DND-41 (cell line): ENCODE data around the gene FSHR.

Experiments
- ATAC-seq: fragments of 200-7000 bp; cut with Tn5 transposase; 3 replicates; pipeline ENCODE4 v1.9.1; 2021; ENCODE audit warnings: low read depth; ENCODE audit not compliant: insufficient read depth
- DNase-seq: peaks from one replicate; pipeline ENCODE4 v3.0.0-alpha.2; 2020
- H2AFZ ChIP-seq: 2 replicates; pipeline ENCODE4 v1.6.0; 2012; ENCODE audit warnings: low read depth, low read length
- H3K27ac ChIP-seq: 2 replicates; pipeline ENCODE4 v1.5.1; 2012; ENCODE audit warnings: low read length, inconsistent platforms
- H3K27me3 ChIP-seq: fragments of 200-600 bp; sonication (generic); 2 replicates; pipeline ENCODE4 v1.6.0; 2012; ENCODE audit warnings: low read length, mild to moderate bottlenecking, inconsistent platforms; ENCODE audit not compliant: insufficient read depth, poor library complexity
- H3K36me3 ChIP-seq: 2 replicates; pipeline ENCODE4 v1.5.1; 2012; ENCODE audit warnings: low read length, inconsistent platforms; ENCODE audit not compliant: insufficient read depth
- H3K4me1 ChIP-seq: 2 replicates; pipeline ENCODE4 v1.5.1; 2012; ENCODE audit warnings: mild to moderate bottlenecking, low read length; ENCODE audit not compliant: insufficient read depth
- H3K4me2 ChIP-seq: 2 replicates; pipeline ENCODE4 v1.6.0; 2012; ENCODE audit warnings: mild to moderate bottlenecking, moderate library complexity, low read length, inconsistent platforms; ENCODE audit not compliant: insufficient read depth
- H3K4me3 ChIP-seq, 2 experiments: fragments of 200-600 bp in 1 of 2; shearing (Covaris generic) in 1 of 2; 2 replicates each; pipeline ENCODE4 v1.5.1; 2012 to 2016; ENCODE audit warnings: inconsistent platforms in 2 of 2, low read length in 2 of 2, mild to moderate bottlenecking in 2 of 2, low read depth in 1 of 2, moderate library complexity in 1 of 2
- H3K79me2 ChIP-seq: 2 replicates; pipeline ENCODE4 v1.6.0; 2012; ENCODE audit warnings: low read length, inconsistent platforms; ENCODE audit not compliant: insufficient read depth
- H3K9ac ChIP-seq: 2 replicates; pipeline ENCODE4 v1.6.0; 2012; ENCODE audit warnings: low read depth, mild to moderate bottlenecking, inconsistent platforms, low read length, moderate library complexity
- H3K9me3 ChIP-seq: 2 replicates; pipeline ENCODE4 v1.5.1; 2012; ENCODE audit warnings: low read length, moderate library complexity, mild to moderate bottlenecking, inconsistent platforms; ENCODE audit not compliant: insufficient read depth, severe bottlenecking
- H4K20me1 ChIP-seq: 2 replicates; pipeline ENCODE4 v1.6.0; 2012; ENCODE audit warnings: low read length; ENCODE audit not compliant: insufficient read depth
- EZH2 ChIP-seq: IDR thresholded peaks from 3 replicates; pipeline ENCODE4 v1.6.1; 2012; ENCODE audit warnings: borderline replicate concordance, low read depth, mild to moderate bottlenecking, moderate library complexity, low read length, inconsistent platforms; ENCODE audit not compliant: severe bottlenecking
- TF ChIP-seq, protein P1 (sequence below): IDR thresholded peaks from 2 replicates; pipeline ENCODE4 v1.5.1; 2012; ENCODE audit warnings: borderline replicate concordance, low read length, moderate library complexity, mild to moderate bottlenecking; ENCODE audit not compliant: poor library complexity, severe bottlenecking; ENCODE audit errors: extremely low read depth

The FSHR gene

DNA sequence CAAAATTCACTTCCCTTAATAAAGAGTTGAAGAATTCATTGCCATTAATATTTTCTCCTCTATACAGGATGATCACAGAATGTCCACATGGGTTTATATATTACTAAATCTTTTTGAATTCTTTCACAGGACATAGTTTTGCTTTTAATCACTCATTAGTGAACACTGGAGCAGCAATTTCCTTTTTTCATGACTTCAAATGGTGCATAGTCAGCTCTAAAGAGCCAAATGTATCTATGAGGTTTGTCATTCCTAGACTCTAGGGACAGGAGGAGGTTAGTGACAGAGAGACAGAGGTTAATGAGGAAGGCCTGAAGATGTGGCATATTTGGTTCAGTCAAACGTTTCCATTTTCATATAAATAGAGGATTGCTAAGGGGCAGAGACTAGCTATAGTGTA lies 111.8 kb downstream of the FSHR start:
- no peaks in the 10 kb centered on the region for H3K79me2 ChIP-seq
- no peaks in the 10 kb centered on the region for H3K4me1 ChIP-seq
- DNase-seq (no peak), ATAC-seq (no peak)
- no peak overlapping the region for H3K4me3 ChIP-seq
- no peaks in the 10 kb centered on the region for H3K9me3 ChIP-seq
- H3K9ac ChIP-seq, result no peak overlapping the region
- no peaks in the 10 kb centered on the region for H3K27me3 ChIP-seq
- no peaks in the 10 kb centered on the region for H4K20me1 ChIP-seq
- H3K27ac ChIP-seq, result no peak overlapping the region
- H3K4me2 ChIP-seq, result no peak overlapping the region
- H3K36me3 ChIP-seq, result no peaks in the 10 kb centered on the region
- TF ChIP-seq, protein P1, sequence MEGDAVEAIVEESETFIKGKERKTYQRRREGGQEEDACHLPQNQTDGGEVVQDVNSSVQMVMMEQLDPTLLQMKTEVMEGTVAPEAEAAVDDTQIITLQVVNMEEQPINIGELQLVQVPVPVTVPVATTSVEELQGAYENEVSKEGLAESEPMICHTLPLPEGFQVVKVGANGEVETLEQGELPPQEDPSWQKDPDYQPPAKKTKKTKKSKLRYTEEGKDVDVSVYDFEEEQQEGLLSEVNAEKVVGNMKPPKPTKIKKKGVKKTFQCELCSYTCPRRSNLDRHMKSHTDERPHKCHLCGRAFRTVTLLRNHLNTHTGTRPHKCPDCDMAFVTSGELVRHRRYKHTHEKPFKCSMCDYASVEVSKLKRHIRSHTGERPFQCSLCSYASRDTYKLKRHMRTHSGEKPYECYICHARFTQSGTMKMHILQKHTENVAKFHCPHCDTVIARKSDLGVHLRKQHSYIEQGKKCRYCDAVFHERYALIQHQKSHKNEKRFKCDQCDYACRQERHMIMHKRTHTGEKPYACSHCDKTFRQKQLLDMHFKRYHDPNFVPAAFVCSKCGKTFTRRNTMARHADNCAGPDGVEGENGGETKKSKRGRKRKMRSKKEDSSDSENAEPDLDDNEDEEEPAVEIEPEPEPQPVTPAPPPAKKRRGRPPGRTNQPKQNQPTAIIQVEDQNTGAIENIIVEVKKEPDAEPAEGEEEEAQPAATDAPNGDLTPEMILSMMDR, result no peak
- TF ChIP-seq EZH2, result no peak
- no peak overlapping the region for H2AFZ ChIP-seq

DNA sequence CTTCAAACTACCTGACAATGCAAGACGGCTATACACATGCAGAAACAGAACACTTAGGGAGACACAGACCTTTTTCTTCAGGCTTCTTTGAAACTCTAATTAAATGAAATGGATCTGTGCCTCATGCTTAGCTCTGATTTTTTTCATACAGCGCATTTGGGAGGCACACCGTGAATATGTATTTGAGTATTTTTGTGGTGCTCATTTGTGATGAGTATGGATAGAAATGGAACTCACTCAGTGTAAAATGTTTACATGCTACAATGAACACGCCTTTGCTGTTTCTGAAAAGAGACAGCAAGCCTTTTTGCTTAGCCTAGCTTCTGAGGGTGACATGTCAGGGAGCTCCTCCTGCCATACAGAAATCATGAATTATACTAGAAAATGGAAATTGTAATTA lies 113.3 kb downstream of the FSHR start:
- no peak for DNase-seq
- H3K4me2 ChIP-seq, result no peak overlapping the region
- H4K20me1 ChIP-seq, result no peaks in the 10 kb centered on the region
- TF ChIP-seq EZH2, result no peak
- TF ChIP-seq, protein P1, result no peak
- no peak overlapping the region for H3K4me3 ChIP-seq
- H3K9ac ChIP-seq, result no peak overlapping the region
- H3K27ac ChIP-seq, result no peak overlapping the region
- no peaks in the 10 kb centered on the region for H3K9me3 ChIP-seq
- ATAC-seq, result no peak
- H3K79me2 ChIP-seq, result no peaks in the 10 kb centered on the region
- no peaks in the 10 kb centered on the region for H3K4me1 ChIP-seq
- H3K36me3 ChIP-seq, result no peaks in the 10 kb centered on the region
- no peak overlapping the region for H2AFZ ChIP-seq
- no peaks in the 10 kb centered on the region for H3K27me3 ChIP-seq

DNA sequence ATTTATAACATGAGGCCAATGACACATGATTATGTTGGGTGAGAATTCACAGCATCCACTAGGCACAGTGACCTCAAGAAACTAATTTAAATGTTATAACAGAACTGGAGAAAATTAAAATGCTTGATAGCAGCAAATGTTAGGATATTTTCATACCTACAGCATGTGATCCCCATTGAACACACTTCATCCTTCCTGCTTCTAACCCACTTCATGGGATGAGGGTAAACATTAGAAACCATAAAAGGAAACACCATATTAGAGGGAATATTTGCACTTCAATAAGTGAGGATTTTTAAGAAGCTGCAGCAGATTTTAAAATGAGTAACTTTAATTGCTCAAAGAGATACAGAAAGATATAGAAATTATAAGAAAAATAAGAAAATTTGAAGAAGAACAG lies 117.1 kb downstream of the FSHR start:
- Histone ChIP-seq H3K4me2 (no peak overlapping the region), H3K27ac (no peak overlapping the region), H3K9ac (no peak overlapping the region), H2AFZ (no peak overlapping the region), H3K79me2 (no peaks in the 10 kb centered on the region), H3K4me3 (no peak overlapping the region), H3K27me3 (no peaks in the 10 kb centered on the region), H4K20me1 (no peaks in the 10 kb centered on the region), H3K36me3 (no peaks in the 10 kb centered on the region), H3K9me3 (no peaks in the 10 kb centered on the region), H3K4me1 (no peaks in the 10 kb centered on the region)
- ATAC-seq (no peak), DNase-seq (no peak)
- TF ChIP-seq EZH2, result no peak
- TF ChIP-seq, protein P1, result no peak

DNA sequence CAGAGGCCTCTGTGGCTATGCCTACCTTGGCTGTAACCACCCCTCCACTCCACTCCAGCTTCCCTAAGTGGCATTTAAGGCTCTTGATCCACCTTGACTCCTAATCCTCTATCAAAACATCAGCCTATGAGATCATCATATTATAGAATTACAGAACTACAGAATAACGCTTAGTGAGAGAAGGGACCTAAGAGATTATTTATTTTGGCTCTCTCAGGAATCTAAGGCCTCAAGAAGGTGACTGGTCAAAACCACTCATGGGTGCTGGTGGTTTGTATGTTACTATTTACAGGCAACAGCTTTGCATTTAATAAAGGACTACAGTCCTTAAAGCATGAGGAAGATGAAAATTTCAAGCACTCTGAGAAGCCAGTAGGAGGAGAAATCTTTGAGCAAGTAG lies 118.8 kb downstream of the FSHR start:
- Histone ChIP-seq H3K79me2 (no peaks in the 10 kb centered on the region), H3K9me3 (no peaks in the 10 kb centered on the region), H3K36me3 (no peaks in the 10 kb centered on the region), H3K4me3 (no peak overlapping the region), H3K4me2 (no peak overlapping the region), H3K9ac (no peak overlapping the region), H3K4me1 (no peaks in the 10 kb centered on the region), H3K27me3 (no peaks in the 10 kb centered on the region), H4K20me1 (no peaks in the 10 kb centered on the region), H2AFZ (no peak overlapping the region), H3K27ac (no peak overlapping the region)
- no peak for DNase-seq
- TF ChIP-seq EZH2, result no peak
- no peak for ATAC-seq
